HepG2 (cell line): Measurements from ENCODE around the gene CTSW. TPM values are rescaled to one million over a fixed set of nuclear protein-coding genes. Genes with fewer than 3 reads are reported as not detected.

ENCODE experiments used
- ATAC-seq: fragments of 200-7000 bp; cut with Tn5 transposase; 3 replicates; pipeline ENCODE4 v1.9.1; 2020; ENCODE audit warnings: mild to moderate bottlenecking, moderate library complexity
- BruUV-seq: library from RNA; stranded (reverse); fragments of 400-500 nt; replicated peaks from 2 replicates; lab custom pipeline; 2021; lab: Mats Ljungman, UMichigan
- CTCF ChIA-PET: fragments of 300-600 bp; formaldehyde crosslinking; extraction: SDS; loops from one replicate; lab custom pipeline; 2021; ENCODE audit warnings: low total read pairs, inconsistent platforms, low intra/inter-chr PET ratio; lab: Yijun Ruan, JAX
- POLR2A ChIA-PET: fragments of 350-600 bp; sonication (Branson Sonifier 250); formaldehyde crosslinking; loops from one replicate; lab custom pipeline; 2020; ENCODE audit warnings: antibody characterized with exemption, inconsistent platforms; lab: Yijun Ruan, JAX
- DNase-seq: peaks from one replicate; pipeline ENCODE4 v3.0.0-alpha.2; 2015; ENCODE audit warnings: low spot score
- FAIRE-seq: peaks from 3 replicates; lab custom pipeline; 2011; peaks lifted over from hg19 to GRCh38; lab: Jason Lieb, UNC
- H2AFZ ChIP-seq: one replicate; pipeline ENCODE4 v1.6.1; 2011; ENCODE audit warnings: low read length, inconsistent platforms
- H3K27ac ChIP-seq: fragments of 300-600 bp; 3 replicates; pipeline ENCODE4 v1.8.0; 2011; ENCODE audit warnings: mixed run types, mild to moderate bottlenecking, mixed read lengths, low read length, inconsistent platforms; ENCODE audit not compliant: insufficient read depth; ENCODE audit errors: extremely low read length
- H3K27me3 ChIP-seq, 2 experiments: fragments of 200-600 bp in 1 of 2; 2 replicates in 1 of 2; 3 replicates in 1 of 2; pipeline versions ENCODE4 v1.6.0 to v1.8.0; 2011; ENCODE audit warnings: low read length in 2 of 2, mild to moderate bottlenecking in 2 of 2, moderate library complexity in 2 of 2, inconsistent platforms in 1 of 2; ENCODE audit not compliant: insufficient read depth in 2 of 2, control insufficient read depth in 1 of 2
- H3K36me3 ChIP-seq, 2 experiments: fragments of 200-600 bp in 1 of 2; replicated peaks in 1 of 2; 2 replicates in 1 of 2; 3 replicates in 1 of 2; pipeline versions ENCODE4 v1.5.1 to v1.8.0; 2011; ENCODE audit warnings: low read length in 2 of 2, inconsistent platforms in 1 of 2; ENCODE audit not compliant: insufficient read depth in 2 of 2, control insufficient read depth in 1 of 2
- H3K4me1 ChIP-seq: 2 replicates; pipeline ENCODE4 v1.5.1; 2012; ENCODE audit warnings: low read length, inconsistent platforms; ENCODE audit not compliant: insufficient read depth
- H3K4me2 ChIP-seq: 2 replicates; pipeline ENCODE4 v1.6.0; 2011; ENCODE audit warnings: low read depth, low read length, inconsistent platforms
- H3K4me3 ChIP-seq, 3 experiments: fragments of 200-600 bp in 1 of 3; sonication (generic), shearing (Covaris generic) in 1 of 3; replicated peaks in 1 of 3; 2 replicates each; pipeline ENCODE4 v1.5.1; 2011 to 2016; ENCODE audit warnings: low read length in 3 of 3, inconsistent platforms in 2 of 3, low read depth in 2 of 3, mild to moderate bottlenecking in 2 of 3, control low read depth in 1 of 3, mixed read lengths in 1 of 3; ENCODE audit not compliant: insufficient read depth in 1 of 3
- H3K79me2 ChIP-seq: one replicate; pipeline ENCODE4 v1.6.1; 2011; ENCODE audit warnings: low read length, inconsistent platforms; ENCODE audit not compliant: insufficient read depth
- H3K9ac ChIP-seq: 2 replicates; pipeline ENCODE4 v1.6.0; 2011; ENCODE audit warnings: mild to moderate bottlenecking, low read depth, low read length, inconsistent platforms; ENCODE audit not compliant: insufficient read depth
- H3K9me3 ChIP-seq: 2 replicates; pipeline ENCODE4 v1.5.1; 2012; ENCODE audit warnings: mild to moderate bottlenecking, low read length
- H4K20me1 ChIP-seq: 2 replicates; pipeline ENCODE4 v1.6.0; 2011; ENCODE audit warnings: inconsistent platforms, mild to moderate bottlenecking, low read length, moderate library complexity; ENCODE audit not compliant: insufficient read depth
- AGO2 ChIP-seq: fragments of 200-400 bp; formaldehyde crosslinking; optimal IDR thresholded peaks from 2 replicates; pipeline ENCODE3; 2017; ENCODE audit warnings: mild to moderate bottlenecking, low read depth, low read length, moderate library complexity
- CHD2 ChIP-seq: IDR thresholded peaks from 2 replicates; pipeline ENCODE4 v1.6.1; 2011; ENCODE audit warnings: low read depth, low read length, improper control_type of control experiment
- MAF1 ChIP-seq: sonication (generic); formaldehyde crosslinking; IDR thresholded peaks from 2 replicates; pipeline ENCODE4 v1.5.0; 2020; ENCODE audit warnings: missing genetic modification reagents, borderline replicate concordance
- NCOA2 ChIP-seq: sonication (generic); formaldehyde crosslinking; IDR thresholded peaks from 2 replicates; pipeline ENCODE4 v1.8.0; 2022; ENCODE audit warnings: inconsistent platforms
- PAF1 ChIP-seq: IDR thresholded peaks from 2 replicates; pipeline ENCODE4 v1.6.1; 2016; ENCODE audit warnings: missing genetic modification reagents, missing compliant biosample characterization
- PHF8 ChIP-seq: sonication (generic); formaldehyde crosslinking; IDR thresholded peaks from 2 replicates; pipeline ENCODE4 v1.5.0; 2020; ENCODE audit warnings: missing genetic modification reagents
- POLR2AphosphoS5 ChIP-seq: IDR thresholded peaks from 2 replicates; pipeline ENCODE4 v1.6.1; 2012; ENCODE audit warnings: low read depth, low read length
- PRPF4 ChIP-seq: fragments of 200-400 bp; formaldehyde crosslinking; IDR thresholded peaks from 2 replicates; pipeline ENCODE4 v1.6.1; 2016; ENCODE audit warnings: low read length, low read depth; ENCODE audit not compliant: poor library complexity, severe bottlenecking
- RBFOX2 ChIP-seq: fragments of 200-400 bp; formaldehyde crosslinking; IDR thresholded peaks from 2 replicates; pipeline ENCODE4 v1.6.1; 2017; ENCODE audit warnings: low read depth, mild to moderate bottlenecking, low read length
- SP1 ChIP-seq, 2 experiments: fragments of 450-650 bp in 1 of 2; sonication (generic) in 1 of 2; formaldehyde crosslinking in 1 of 2; IDR thresholded peaks; 2 replicates each; pipeline versions ENCODE4 v1.4.0 to v1.6.1; 2016 to 2020; ENCODE audit warnings: missing genetic modification reagents in 1 of 2
- SUZ12 ChIP-seq: fragments of 150-350 bp; IDR thresholded peaks from 2 replicates; pipeline ENCODE4 v1.6.1; 2014; ENCODE audit warnings: low read depth, low read length
- ZSCAN31 ChIP-seq: sonication (generic); formaldehyde crosslinking; IDR thresholded peaks from 2 replicates; pipeline ENCODE4 v1.5.0; 2020; ENCODE audit warnings: low read depth, mild to moderate bottlenecking, missing genetic modification reagents
- WGBS: methylation state at CpG from one replicate; pipeline ENCODE4 v1.1.6; 2017; ENCODE audit warnings: low lambda C conversion rate; 5-methylcytosine and 5-hydroxymethylcytosine counted together
- in situ Hi-C: cut with HindIII; loops from 2 replicates; pipeline ENCODE4 v1.10.0; 2017; ENCODE audit warnings: low pct_unique_long_range_greater_than_20kb; ENCODE audit not compliant: extremely low pct_ligation_motif_present
- intact Hi-C: fragments of 100-400 bp; cut with micrococcal nuclease; formaldehyde crosslinking; loops from one replicate; pipeline ENCODE4 v1.10.0; 2022; ENCODE audit not compliant: unreplicated experiment
- polyA plus RNA-seq, 8 experiments: library from polyadenylated mRNA; depleted of rRNA in 3 of 8; stranded (reverse) in 7 of 8; unstranded in 1 of 8; fragments of >200 nt; fragmentation: Illumina TruSeq in 4 of 8; extraction: Trizol in 4 of 8; gene quantifications; 2 replicates each; pipeline versions ENCODE4 v1.2.1 to v1.2.3, GENCODE V29; 2011 to 2016; ENCODE audit warnings: low read depth in 4 of 8, missing spikeins in 1 of 8, mixed read lengths in 1 of 8; ENCODE audit not compliant: insufficient read depth in 1 of 8
- total RNA-seq, 5 experiments: library from RNA; depleted of rRNA; stranded (reverse); fragments of >200 nt; fragmentation: Illumina TruSeq; extraction: Trizol; gene quantifications; 2 replicates each; pipeline ENCODE4 v1.2.3, GENCODE V29; 2016; ENCODE audit warnings: low read depth in 1 of 5
- TF ChIP-seq, protein P1 (sequence below): sonication (generic); formaldehyde crosslinking; IDR thresholded peaks from 2 replicates; pipeline ENCODE4 v1.4.0; 2020; ENCODE audit warnings: missing genetic modification reagents

CTSW gene
- total and polyA plus RNA-seq, 2 of the 13 experiments (the other 11 are each of a cell fraction or from before 2014, with no cell fraction given): 0.09 TPM; not detected in 1

DNA sequence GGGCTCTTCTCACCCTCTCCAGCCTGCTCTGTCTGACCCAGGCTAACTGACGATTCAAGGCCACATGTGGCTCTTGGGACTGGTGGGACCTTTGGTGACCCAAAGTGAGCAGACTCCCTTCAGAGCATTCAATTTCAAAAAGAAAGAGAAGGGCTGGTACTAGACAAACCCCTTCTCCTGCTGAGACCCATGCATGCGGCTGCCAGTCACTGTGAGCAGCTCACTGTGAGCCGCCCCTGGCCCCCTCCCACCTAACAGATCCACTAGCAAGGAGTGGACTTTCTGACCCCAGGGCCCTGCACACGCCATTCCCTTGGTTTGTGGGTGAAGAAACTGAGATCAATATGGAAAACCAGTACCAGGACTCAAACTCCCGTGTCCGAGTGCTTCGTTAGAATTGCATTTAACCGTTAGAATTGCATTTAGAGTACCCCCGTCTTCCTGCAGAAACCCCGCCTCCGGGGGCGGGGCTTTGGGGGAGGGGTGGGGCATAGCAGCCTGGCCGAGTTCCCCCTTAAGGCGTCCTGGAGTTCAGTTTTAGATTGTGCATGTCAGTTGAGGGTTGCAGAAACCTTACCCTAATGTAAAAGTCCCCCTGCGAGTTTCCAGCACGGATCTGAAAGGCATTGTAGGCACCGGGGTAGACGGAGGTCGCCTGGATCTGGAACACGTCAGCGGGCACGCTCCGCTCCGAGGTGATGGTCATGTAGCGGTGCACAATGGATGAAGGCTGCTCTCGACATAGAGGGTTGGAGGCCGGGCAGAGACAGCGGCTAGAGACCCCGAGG lies 12.2 kb upstream of the CTSW start:
- BruUV-seq: no TSS peak
- ChIA-PET POLR2A (interaction anchor here (8.9 kb wide), 1 partner anchor 8 kb away, joined by 81 read pairs; the partner anchor contains the start of genes CFL1 and MUS81), CTCF (no interaction called here)
- no peaks in the 10 kb centered on the region for H3K9me3 ChIP-seq
- H2AFZ ChIP-seq: no peak overlapping the region
- H3K4me1 ChIP-seq: peaks cover 24% of the 10 kb centered on the region
- TF ChIP-seq RBFOX2: peak; percentile 15
- 0 out of 2 replicates have a peak, but pooled peaks have one; percentile 1 for TF ChIP-seq POLR2AphosphoS5
- no peak for TF ChIP-seq PRPF4
- TF ChIP-seq SP1 (IDR thresholded peaks at IDR 0.05): no peak
- no peak for TF ChIP-seq SP1 (CRISPR knock-in tag; IDR thresholded peaks at IDR 0.05)
- no peak for TF ChIP-seq MAF1 (CRISPR knock-in tag)
- no peaks in the 10 kb centered on the region for H3K79me2 ChIP-seq
- intact Hi-C loops: no loop called here
- no peak overlapping the region for H3K4me2 ChIP-seq
- in situ Hi-C loops: no loop called here
- no peak for ATAC-seq
- H4K20me1 ChIP-seq: no peaks in the 10 kb centered on the region
- H3K36me3 ChIP-seq: peaks cover 14 to 45% of the 10 kb centered on the region in 2 experiments; a peak in 4 of 5 replicates
- FAIRE-seq: no peak
- no peak overlapping the region for H3K9ac ChIP-seq
- no peak overlapping the region for H3K4me3 ChIP-seq
- no peak for DNase-seq
- 89% methylated on average over 29 of the region's 29 CpGs for WGBS
- no peak overlapping the region for H3K27ac ChIP-seq
- no peaks in the 10 kb centered on the region for H3K27me3 ChIP-seq

GRCh38 chr11:65868076-65868667 lies 11.5 kb upstream of the CTSW start:
- Histone ChIP-seq H3K4me1 (peaks cover 22% of the 10 kb centered on the region), H3K4me2 (no peak overlapping the region), H3K9me3 (no peaks in the 10 kb centered on the region), H2AFZ (no peak overlapping the region), H3K27me3 (no peaks in the 10 kb centered on the region; a peak in 1 of 5 replicates), H3K27ac (no peak overlapping the region), H3K79me2 (no peaks in the 10 kb centered on the region), H3K4me3 (no peak overlapping the region), H4K20me1 (no peaks in the 10 kb centered on the region), H3K9ac (no peak overlapping the region), H3K36me3 (peaks cover 12 to 38% of the 10 kb centered on the region in 2 experiments; a peak in 4 of 5 replicates)
- intact Hi-C loops: no loop called here
- ChIA-PET POLR2A (interaction anchor here (1.0 to 8.9 kb wide), 3 partner anchors 9 to 156 kb away, joined by 3 to 81 read pairs (median 3); partner anchors contain the start of genes CFL1 and MUS81), CTCF (no interaction called here)
- DNase-seq (no peak), FAIRE-seq (no peak), ATAC-seq (no peak)
- WGBS: 86% methylated on average over 15 of the region's 19 CpGs
- in situ Hi-C loops: no loop called here
- no TSS peak for BruUV-seq
- TF ChIP-seq PHF8 (CRISPR knock-in tag) (no peak), CHD2 (no peak), SUZ12 (peak; percentile 52; the same call in 1 of the 2 replicates), ZSCAN31 (no peak), PAF1 (0 out of 2 replicates have a peak, but pooled peaks have one; percentile 65), NCOA2 (no peak), AGO2 (peak; percentile 89)
- TF ChIP-seq, protein P1, sequence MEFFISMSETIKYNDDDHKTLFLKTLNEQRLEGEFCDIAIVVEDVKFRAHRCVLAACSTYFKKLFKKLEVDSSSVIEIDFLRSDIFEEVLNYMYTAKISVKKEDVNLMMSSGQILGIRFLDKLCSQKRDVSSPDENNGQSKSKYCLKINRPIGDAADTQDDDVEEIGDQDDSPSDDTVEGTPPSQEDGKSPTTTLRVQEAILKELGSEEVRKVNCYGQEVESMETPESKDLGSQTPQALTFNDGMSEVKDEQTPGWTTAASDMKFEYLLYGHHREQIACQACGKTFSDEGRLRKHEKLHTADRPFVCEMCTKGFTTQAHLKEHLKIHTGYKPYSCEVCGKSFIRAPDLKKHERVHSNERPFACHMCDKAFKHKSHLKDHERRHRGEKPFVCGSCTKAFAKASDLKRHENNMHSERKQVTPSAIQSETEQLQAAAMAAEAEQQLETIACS (CRISPR knock-in tag): no peak
